Dermis microvascular lymphatic vessel endothelial cell (primary cell): ENCODE results near the gene KLHL13. TPM values are rescaled to one million over a fixed set of nuclear protein-coding genes. Genes with fewer than 3 reads are reported as not detected.
"Not testable (repeated sequence)": the region's sequence is repeated elsewhere in the genome, so short reads cannot be mapped to it uniquely, and the experiment has no call there.

ENCODE experiments used
- DNase-seq, 2 donors: peaks; one replicate each; pipeline versions ENCODE4 v3.0.0 to v3.0.0-alpha.2; 2010; ENCODE audit warnings: low read depth in 2 of 2
- total RNA-seq: library from RNA; depleted of rRNA; stranded (reverse); fragments of >200 nt; gene quantifications from 2 replicates; pipeline ENCODE4 v1.2.1, GENCODE V29; 2014

KLHL13 gene
- total RNA-seq = 0.38 and 0.51 TPM in 2 replicates

GRCh38 chrX:118116713-118117550 is at the start of gene KLHL13:
Gene KLHL13, minus strand, starts transcription at chrX:118116810. Its CDS starts 88,337 bp downstream, at chrX:118028473.
- peak in 1 of 2 donors; percentile 29 for DNase-seq

- no peak for DNase-seq
Measured at GRCh38 chrX:118164138-118164537, 47.5 kb upstream of the KLHL13 start.

DNA sequence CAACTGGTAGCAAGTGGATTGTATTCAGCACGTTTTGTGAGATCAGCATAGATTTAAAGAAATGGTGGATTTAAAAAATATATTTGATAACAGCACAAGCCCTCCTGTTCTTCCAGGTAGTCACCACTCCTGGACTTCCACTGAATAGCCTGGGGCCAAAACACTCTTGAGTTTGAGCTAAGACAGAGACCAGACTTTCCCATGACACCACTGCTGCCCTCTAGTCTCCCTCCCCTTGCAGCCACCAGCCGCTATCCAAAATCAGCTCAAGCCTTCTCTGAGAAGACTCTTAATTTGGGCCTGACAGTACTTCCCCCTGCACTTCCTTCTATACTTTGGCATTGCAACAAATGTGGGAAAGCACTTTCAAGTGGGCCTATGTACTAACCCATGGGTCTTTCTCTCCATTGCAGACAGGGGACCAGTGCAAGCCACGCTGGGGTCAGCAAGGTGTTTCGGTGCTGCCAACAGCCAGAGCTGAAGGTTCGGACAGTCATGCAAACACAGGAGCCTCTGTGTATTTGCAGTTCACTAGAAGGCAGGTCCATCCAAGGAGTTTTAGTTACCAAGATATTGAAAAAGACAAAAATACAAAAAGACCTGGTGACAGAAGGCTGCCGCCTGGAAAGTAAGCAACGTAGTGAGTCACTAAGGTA is 40.5 kb upstream of the KLHL13 start:
- no peak for DNase-seq

DNA sequence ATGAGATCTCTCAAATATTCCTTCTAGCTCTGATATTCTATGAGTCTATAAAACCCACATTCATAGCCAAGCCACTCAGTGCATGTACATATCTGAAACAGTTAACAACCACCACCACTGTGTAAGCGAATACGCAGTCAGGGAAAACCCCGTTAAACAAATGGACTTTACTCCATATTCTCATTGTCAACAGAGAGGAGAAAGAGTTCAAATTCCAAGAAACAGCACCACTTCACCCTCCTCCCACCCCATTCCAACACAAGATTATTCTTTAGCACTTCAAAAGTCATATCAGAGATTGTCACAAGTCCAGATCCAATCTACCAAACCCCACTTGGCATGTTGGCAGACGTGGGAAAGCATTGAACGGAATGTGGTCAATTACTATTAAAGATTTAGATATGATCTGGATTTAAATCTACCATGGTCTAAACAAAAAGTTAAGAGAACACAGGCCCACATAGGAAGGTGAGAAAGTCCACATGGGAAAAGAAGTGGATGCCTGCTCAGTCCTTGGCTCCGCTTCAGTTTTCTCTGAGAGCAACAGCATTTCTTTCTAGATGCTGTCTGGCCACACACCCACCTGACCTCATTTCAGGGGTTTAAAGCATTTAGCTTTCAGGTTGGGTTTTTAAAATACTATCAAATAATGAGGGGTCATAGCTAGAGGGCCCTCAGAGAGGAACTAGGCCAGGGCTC is 39.8 kb upstream of the KLHL13 start:
- no peak for DNase-seq

- DNase-seq = no peak
Measured at GRCh38 chrX:118153270-118153669, 36.7 kb upstream of the KLHL13 start.

- DNase-seq = no peak
Measured at GRCh38 chrX:118152721-118153120, 36.1 kb upstream of the KLHL13 start.

- DNase-seq = no peak
Measured at GRCh38 chrX:118148737-118149136, 32.1 kb upstream of the KLHL13 start.

DNA sequence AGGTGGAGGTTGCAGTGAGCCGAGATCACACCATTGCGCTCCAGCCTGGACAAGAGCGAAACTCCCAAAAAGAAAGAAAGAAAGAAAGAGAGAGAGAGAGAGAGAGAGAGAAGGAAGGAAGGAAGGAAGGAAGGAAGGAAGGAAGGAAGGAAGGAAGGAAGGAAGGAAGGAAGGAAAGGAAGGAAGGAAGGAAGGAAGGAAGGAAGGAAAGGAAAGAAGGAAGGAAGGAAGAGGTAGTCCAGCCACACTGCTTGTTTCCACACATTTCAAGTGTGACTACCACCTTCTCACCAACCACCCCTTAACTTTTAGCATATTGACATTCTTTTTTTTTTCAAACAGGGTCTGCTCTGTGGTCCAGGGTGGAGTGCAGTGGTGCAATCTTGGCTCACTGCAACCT is 31.2 kb upstream of the KLHL13 start:
- DNase-seq = not testable (repeated sequence)

- no peak for DNase-seq
Measured at GRCh38 chrX:118143578-118143977, 27.0 kb upstream of the KLHL13 start.

GRCh38 chrX:118131336-118131735 is 14.7 kb upstream of the KLHL13 start:
- DNase-seq = no peak

- no peak for DNase-seq
Measured at GRCh38 chrX:118129681-118130080, 13.1 kb upstream of the KLHL13 start.

- DNase-seq = no peak
Measured at GRCh38 chrX:118128724-118129123, 12.1 kb upstream of the KLHL13 start.

- no peak for DNase-seq
Measured at GRCh38 chrX:118126286-118126685, 9.7 kb upstream of the KLHL13 start.

- not testable (repeated sequence) for DNase-seq
Measured at GRCh38 chrX:118124243-118124642, 7.6 kb upstream of the KLHL13 start.

DNA sequence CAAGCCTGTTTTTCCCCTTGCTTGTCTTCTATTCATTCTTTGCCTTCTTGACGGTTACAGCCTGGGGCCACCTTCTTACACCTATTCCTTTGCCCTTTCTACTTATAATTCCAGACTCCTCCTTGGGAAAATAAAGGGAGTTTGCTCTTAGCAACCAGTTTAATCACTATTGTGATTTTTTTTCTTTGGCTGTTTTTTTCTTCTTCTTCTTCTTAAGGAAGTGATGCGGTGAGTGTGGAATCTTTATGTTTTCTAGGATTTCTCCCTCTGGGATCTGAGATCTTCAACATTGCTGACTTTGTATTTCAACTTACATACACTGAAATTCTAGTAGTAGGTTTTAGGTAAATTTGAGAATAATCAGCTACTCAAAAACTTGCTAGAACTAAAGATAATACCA is 1.1 kb upstream of the KLHL13 start:
- peak in 1 of 2 donors; percentile 11 for DNase-seq

- peak in 1 of 2 donors; percentile 3 for DNase-seq
Measured at GRCh38 chrX:118115953-118116712, 477 bp downstream of the KLHL13 start.

GRCh38 chrX:118114971-118115370 is 1.6 kb downstream of the KLHL13 start:
- DNase-seq = no peak

DNA sequence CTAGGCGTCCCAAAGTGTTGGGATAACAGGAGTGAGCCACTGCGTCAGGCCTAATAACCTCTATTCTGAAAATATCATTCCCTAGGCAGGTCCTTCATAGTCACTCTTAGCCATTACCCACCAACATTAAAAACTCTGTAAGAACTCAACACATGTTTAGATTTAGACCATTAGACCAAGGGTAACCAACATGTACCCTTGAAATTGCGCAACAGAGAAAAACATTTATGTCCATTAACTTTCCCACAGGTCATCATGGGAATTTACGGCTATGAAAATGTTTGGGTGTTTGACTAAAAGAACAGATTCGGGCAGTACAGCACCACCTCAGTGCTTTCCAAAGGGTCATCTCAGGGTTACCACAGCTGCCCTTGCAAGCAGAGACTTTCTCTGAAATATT is 7.5 kb downstream of the KLHL13 start:
- DNase-seq = no peak

GRCh38 chrX:118108304-118108703 is 8.3 kb downstream of the KLHL13 start:
- DNase-seq = no peak

GRCh38 chrX:118100091-118100490 is 16.5 kb downstream of the KLHL13 start:
- DNase-seq = no peak

DNA sequence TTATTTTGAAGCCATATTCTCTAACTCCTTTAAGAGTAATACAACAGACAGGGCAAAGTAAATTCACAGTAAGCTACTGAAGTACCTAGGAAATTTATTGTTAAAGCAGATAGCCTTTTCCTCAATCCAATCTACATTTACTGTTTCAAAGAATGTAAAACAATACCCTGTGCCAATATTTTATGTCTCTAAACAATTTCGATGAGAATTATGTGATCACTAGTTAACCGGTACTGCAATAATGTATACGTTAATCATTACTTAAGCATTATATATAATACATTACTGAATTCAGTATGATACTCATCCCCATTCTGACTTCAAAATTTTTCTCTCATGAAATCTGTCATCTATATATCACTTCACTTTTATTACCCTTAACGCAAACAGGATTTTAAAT is 28.5 kb downstream of the KLHL13 start:
- DNase-seq = no peak

DNA sequence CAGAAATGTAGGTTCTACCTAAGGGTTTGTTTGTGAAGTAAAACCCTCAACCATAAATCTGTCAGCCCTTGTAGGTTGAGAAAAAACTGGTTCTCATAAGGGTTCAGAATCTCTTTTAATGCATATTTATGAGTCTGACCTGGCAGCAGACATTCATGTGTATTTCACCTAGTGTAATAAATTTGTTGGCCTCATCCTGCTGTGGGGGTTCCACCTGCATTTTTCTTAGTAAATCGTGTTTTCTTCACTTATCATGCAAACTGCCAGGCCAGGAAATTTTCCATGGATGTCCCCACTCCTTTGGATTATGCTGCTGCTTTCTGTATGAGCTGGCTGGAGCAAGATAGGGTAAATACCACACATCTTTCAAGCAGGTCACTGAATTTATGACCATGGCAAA is 42.4 kb downstream of the KLHL13 start:
- DNase-seq = no peak
